Prostate gland (tissue), 2 donors: ENCODE results near the gene CTNNA1.

Experiments
- POLR2A ChIP-seq: fragments of 450-650 bp; IDR thresholded peaks from one replicate; pipeline ENCODE4 v1.6.1; 2016; ENCODE audit warnings: antibody characterized with exemption, mild to moderate bottlenecking
- POLR2AphosphoS5 ChIP-seq: sonication (generic); formaldehyde crosslinking; IDR thresholded peaks from one replicate; pipeline ENCODE4 v1.6.1; 2017; ENCODE audit warnings: antibody characterized with exemption
- TF ChIP-seq, protein P1 (sequence below), 4 experiments: fragments of 200-600 bp in 2 of 4; fragments of 450-650 bp in 2 of 4; sonication (generic) in 2 of 4; IDR thresholded peaks; 1 replicate in 3 of 4; 2 replicates in 1 of 4; pipeline ENCODE4 v1.5.1; 2016 to 2019; ENCODE audit warnings: antibody characterized with exemption in 4 of 4, mild to moderate bottlenecking in 2 of 4, moderate library complexity in 2 of 4

DNA sequence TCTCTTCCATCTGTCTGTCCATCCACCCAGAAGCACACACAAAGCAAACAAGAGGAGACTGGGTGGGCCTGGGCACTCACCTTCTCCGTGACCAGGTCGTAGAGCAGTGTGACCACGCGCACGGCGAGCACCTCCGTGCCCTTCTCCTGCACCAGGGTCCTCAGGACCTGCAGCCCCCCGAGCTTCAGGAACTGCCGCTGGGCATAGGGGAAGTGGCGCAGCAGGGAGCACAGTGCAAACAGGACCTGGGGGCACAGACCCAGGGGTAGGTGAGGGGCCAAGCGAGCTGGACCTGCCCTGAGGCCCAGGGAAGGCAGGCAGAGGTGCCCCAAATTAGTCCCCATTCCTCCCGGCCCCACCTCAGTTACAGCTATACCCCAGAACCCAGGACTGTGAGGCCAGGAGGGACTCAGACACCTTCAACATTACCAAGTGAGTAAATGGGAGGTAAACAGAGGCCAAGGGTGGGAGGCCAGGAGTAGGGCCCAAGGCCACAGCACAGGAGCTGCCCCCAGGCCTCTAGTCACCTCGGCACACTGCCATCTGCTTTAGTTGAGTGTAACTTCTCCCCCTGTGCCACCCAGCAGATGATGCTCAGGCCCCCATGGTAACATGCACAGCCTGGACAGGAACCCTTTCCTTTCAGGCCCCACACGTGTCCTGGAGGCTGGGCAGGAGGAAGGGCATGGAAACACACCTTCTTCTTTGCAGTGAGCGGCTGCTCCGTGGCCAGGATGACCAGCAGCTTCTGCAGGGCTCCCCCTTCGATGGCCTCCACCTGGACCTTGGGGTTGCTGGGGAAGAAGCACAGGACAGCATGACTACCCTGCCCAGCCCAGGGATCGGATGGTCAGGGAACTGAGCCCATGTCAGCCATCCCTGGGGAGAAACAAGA lies 198.1 kb downstream of the CTNNA1 start:
- TF ChIP-seq, protein P1, sequence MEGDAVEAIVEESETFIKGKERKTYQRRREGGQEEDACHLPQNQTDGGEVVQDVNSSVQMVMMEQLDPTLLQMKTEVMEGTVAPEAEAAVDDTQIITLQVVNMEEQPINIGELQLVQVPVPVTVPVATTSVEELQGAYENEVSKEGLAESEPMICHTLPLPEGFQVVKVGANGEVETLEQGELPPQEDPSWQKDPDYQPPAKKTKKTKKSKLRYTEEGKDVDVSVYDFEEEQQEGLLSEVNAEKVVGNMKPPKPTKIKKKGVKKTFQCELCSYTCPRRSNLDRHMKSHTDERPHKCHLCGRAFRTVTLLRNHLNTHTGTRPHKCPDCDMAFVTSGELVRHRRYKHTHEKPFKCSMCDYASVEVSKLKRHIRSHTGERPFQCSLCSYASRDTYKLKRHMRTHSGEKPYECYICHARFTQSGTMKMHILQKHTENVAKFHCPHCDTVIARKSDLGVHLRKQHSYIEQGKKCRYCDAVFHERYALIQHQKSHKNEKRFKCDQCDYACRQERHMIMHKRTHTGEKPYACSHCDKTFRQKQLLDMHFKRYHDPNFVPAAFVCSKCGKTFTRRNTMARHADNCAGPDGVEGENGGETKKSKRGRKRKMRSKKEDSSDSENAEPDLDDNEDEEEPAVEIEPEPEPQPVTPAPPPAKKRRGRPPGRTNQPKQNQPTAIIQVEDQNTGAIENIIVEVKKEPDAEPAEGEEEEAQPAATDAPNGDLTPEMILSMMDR (IDR thresholded peaks at IDR 0.05): no peak
- no peak for TF ChIP-seq POLR2A
- TF ChIP-seq POLR2AphosphoS5: no peak
